Brain microvascular endothelial cell (primary cell): ENCODE data around the gene TPRG1L.

Experiments used
- DNase-seq: peaks from one replicate; pipeline ENCODE4 v3.0.0-alpha.2; 2020
- H3K27ac ChIP-seq: fragments of 250-450 bp; sonication (Bioruptor Pico); 2 replicates; pipeline ENCODE4 v1.5.1; 2020; ENCODE audit warnings: mild to moderate bottlenecking, moderate library complexity
- H3K27me3 ChIP-seq: fragments of 250-450 bp; sonication (Bioruptor Pico); replicated peaks from 2 replicates; pipeline ENCODE4 v1.5.1; 2020; ENCODE audit warnings: mild to moderate bottlenecking
- H3K36me3 ChIP-seq: fragments of 250-450 bp; sonication (Bioruptor Pico); replicated peaks from 2 replicates; pipeline ENCODE4 v1.5.1; 2020; ENCODE audit warnings: mild to moderate bottlenecking
- H3K4me3 ChIP-seq: 2 replicates; pipeline ENCODE4 v1.5.1; 2011; ENCODE audit warnings: low read depth, mild to moderate bottlenecking, control low read depth, low read length, moderate library complexity
- CTCF ChIP-seq: IDR thresholded peaks from 2 replicates; pipeline ENCODE4 v1.5.1; 2011; ENCODE audit warnings: low read depth, mild to moderate bottlenecking, moderate library complexity, low read length, control low read depth, inconsistent platforms; ENCODE audit errors: missing control alignments
- in situ Hi-C: cut with HindIII; loops from 2 replicates; pipeline ENCODE4 v1.10.0; 2017; ENCODE audit warnings: low sequenced_read_pairs, low pct_ligation_motif_present

TPRG1L gene

GRCh38 chr1:3604997-3605823 is 19.6 kb upstream of the TPRG1L start:
- Histone ChIP-seq H3K36me3 (no peaks in the 10 kb centered on the region), H3K27ac (no peak overlapping the region), H3K4me3 (no peak overlapping the region), H3K27me3 (no peaks in the 10 kb centered on the region)
- no peak for TF ChIP-seq CTCF
- DNase-seq, result no peak
- in situ Hi-C loops, result no loop called here

DNA sequence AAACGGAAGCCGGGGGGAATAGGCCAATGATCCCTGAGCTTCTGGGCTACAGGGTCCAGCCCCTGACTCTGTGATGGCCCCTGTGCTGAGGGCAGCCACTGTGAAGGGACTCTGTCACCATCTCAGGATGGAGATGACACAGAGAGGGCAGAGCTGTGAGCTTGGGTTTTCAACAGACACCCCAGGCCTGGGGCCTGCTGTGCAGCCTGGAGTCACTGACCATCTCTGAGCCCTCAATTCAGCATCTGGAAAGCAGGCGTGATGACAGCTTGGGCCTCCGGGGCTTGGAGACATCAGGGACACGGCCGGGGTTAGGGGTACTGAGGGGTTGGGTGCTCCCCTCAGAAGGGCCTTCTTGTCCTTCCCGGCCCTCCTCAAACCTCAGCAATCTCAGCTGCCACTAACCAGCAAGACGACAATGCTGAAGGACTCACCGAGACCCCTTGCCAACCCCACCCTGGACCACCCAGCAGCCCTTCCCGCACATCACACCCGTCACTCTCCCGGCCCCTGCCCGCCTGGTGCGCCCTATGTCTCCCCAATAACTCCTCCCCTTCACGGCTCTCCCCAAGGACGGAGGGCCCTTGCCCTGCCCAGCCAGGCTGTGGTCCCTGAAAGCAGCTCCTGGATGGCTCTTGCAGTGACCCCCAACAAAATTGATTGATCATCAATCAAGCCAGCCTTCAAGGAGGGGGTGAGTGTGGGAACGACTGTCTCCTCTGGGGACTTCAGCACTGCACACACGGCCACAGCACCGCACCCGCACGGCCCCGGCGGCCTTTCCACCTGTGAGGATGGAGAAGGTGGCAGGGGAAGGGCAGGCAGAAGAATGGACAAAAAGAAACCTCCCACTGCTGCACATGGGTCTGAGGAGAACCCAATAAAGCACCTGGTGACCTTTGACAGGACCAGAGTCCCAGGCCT is 17.8 kb upstream of the TPRG1L start:
- Histone ChIP-seq H3K36me3 (no peaks in the 10 kb centered on the region), H3K27me3 (no peaks in the 10 kb centered on the region), H3K27ac (no peak overlapping the region), H3K4me3 (no peak overlapping the region)
- in situ Hi-C loops, result no loop called here
- no peak for TF ChIP-seq CTCF
- DNase-seq, result no peak

DNA sequence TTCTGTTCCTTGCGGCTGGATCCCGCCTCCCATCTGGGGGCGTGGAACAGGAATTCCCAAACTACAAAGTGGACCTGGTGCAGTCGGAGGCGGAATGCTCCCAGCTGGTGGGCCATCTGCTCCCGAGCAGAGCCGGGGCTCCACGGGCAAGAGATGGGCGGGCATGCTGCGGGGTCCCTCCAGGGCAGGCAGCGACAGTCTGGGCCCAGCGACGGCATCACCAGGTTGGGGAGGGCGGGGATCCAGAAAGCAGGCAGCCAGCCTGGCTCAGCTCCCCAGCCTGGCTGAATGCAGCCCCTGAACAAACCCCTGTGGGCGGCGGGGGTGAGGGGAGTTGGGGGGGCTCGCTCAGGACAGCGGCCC is 17.1 kb upstream of the TPRG1L start:
- Histone ChIP-seq H3K27ac (no peak overlapping the region), H3K4me3 (no peak overlapping the region), H3K36me3 (no peaks in the 10 kb centered on the region), H3K27me3 (no peaks in the 10 kb centered on the region)
- DNase-seq, result no peak
- in situ Hi-C loops, result no loop called here
- no peak for TF ChIP-seq CTCF

DNA sequence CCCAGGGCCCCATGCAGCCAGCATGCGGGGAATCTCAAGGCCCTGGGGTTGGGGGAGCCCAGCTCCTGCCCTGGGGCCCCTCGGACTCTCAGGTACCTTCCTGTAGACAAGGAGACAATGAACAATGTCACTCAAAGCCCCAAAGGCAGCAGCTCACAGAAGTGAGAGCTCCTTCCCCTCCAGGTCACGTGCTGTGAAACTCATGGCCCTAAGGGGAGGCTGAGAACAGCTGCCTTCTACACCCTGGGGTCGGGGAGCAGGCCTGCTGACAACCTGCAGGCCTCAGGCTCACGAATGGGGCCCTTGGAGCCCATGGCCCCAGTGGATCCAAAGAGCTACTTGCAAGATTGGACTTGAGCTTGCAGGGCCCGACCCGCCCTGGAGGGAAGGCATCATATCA is 16.7 kb upstream of the TPRG1L start:
- in situ Hi-C loops, result no loop called here
- H3K36me3 ChIP-seq, result no peaks in the 10 kb centered on the region
- no peaks in the 10 kb centered on the region for H3K27me3 ChIP-seq
- no peak for TF ChIP-seq CTCF
- H3K27ac ChIP-seq, result no peak overlapping the region
- DNase-seq, result no peak
- H3K4me3 ChIP-seq, result no peak overlapping the region

DNA sequence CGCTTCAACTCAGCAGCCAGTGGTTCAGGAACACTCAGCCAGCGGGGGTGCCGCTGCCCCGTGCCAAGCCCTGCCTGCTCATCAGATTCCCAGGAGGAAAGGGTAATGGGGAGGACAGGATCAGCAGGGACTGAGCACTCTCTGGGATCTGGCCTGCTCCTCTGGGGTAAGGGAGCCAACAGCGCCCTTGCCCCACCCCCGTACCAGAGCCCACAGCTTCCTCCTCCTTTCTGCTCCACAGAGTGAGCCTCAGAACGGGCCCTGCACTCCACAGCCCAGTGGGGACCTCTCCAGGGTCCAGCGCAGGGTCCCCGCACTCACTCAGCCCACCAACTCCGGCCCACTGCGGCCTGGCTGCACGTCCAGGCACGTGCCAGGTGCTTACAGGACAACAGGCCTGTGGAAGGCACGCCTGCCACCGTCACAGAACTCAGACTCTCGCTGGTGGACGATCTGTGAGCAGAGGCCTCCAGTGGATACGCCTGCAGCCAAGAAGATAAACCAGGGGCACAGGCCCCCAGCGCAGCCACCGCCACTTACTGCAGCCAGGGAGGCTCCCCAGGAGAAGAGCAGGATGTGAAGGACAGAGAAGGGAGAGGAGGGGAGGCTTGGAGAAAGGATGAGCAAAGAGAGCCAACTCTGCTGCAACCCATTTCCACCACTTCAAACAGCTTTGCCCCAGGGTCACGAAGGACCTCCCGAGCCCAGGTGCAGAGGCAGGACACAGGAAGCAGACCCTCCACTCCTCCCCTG is 15.6 kb upstream of the TPRG1L start:
- H3K36me3 ChIP-seq, result no peaks in the 10 kb centered on the region
- in situ Hi-C loops, result no loop called here
- TF ChIP-seq CTCF, result no peak
- H3K27ac ChIP-seq, result no peak overlapping the region
- DNase-seq, result no peak
- H3K27me3 ChIP-seq, result no peaks in the 10 kb centered on the region
- no peak overlapping the region for H3K4me3 ChIP-seq
